ENCODE data around the gene MGAT4A.

- TF ChIP-seq EGR1 (IDR thresholded peaks at IDR 0.05; ENCODE audit: borderline replicate concordance, low read depth, low read length) = no peak
- no peak for TF ChIP-seq MAX (IDR thresholded peaks at IDR 0.05)
- no peak for TF ChIP-seq SP1 (IDR thresholded peaks at IDR 0.05; ENCODE audit: low read depth, low read length)
- TF ChIP-seq TBP (IDR thresholded peaks at IDR 0.05; ENCODE audit: low read depth, low read length) = no peak
Measured at GRCh38 chr2:98731894-98732349, 990 bp upstream of the MGAT4A start.

Measured in H1 (cell line).